HG02981 (cell line): Measurements from ENCODE around the gene GNG10.
"Not testable (repeated sequence)": the region's sequence is repeated elsewhere in the genome, so short reads cannot be mapped to it uniquely, and the experiment has no call there.

ENCODE experiments used
- ATAC-seq: cut with Tn5 transposase; IDR thresholded peaks from one replicate; pipeline ENCODE4 v1.9.1; 2021; ENCODE audit warnings: mild to moderate bottlenecking, moderate library complexity; ENCODE audit not compliant: unreplicated experiment

The GNG10 gene

GRCh38 chr9:111661150-111661801 lies at the start of gene GNG10:
TSS of gene GNG10 (plus strand) at chr9:111661605. CDS start at chr9:111661635, 30 bp downstream.
- peak; percentile 82 for ATAC-seq

- ATAC-seq, result no peak
Measured at GRCh38 chr9:111613436-111614040, 47.9 kb upstream of the GNG10 start.

GRCh38 chr9:111615928-111616327 lies 45.5 kb upstream of the GNG10 start:
- no peak for ATAC-seq

GRCh38 chr9:111617349-111617748 lies 44.1 kb upstream of the GNG10 start:
- not testable (repeated sequence) for ATAC-seq

GRCh38 chr9:111621895-111622480 lies 39.4 kb upstream of the GNG10 start:
- ATAC-seq, result peak; percentile 78

- ATAC-seq, result no peak
Measured at GRCh38 chr9:111622626-111623025, 38.8 kb upstream of the GNG10 start.

GRCh38 chr9:111627260-111627963 lies 34.0 kb upstream of the GNG10 start:
- no peak for ATAC-seq

- ATAC-seq, result no peak
Measured at GRCh38 chr9:111628411-111628810, 33.0 kb upstream of the GNG10 start.

- ATAC-seq, result peak; percentile 9
Measured at GRCh38 chr9:111630182-111630963, 31.0 kb upstream of the GNG10 start.

GRCh38 chr9:111630964-111631213 lies 30.5 kb upstream of the GNG10 start:
- no peak for ATAC-seq

- ATAC-seq, result peak; percentile 97
Measured at GRCh38 chr9:111631214-111631971, 30.0 kb upstream of the GNG10 start, which contains the start of gene DNAJC25. TSS of gene DNAJC25 (plus strand) at chr9:111631334. CDS start at chr9:111631408, 74 bp downstream.

GRCh38 chr9:111632060-111632459 lies 29.3 kb upstream of the GNG10 start:
- ATAC-seq, result no peak

GRCh38 chr9:111632695-111633388 lies 28.6 kb upstream of the GNG10 start:
- no peak for ATAC-seq

- ATAC-seq, result no peak
Measured at GRCh38 chr9:111633389-111633736, 28.0 kb upstream of the GNG10 start.

- no peak for ATAC-seq
Measured at GRCh38 chr9:111634860-111635259, 26.5 kb upstream of the GNG10 start.

GRCh38 chr9:111637421-111637950 lies 23.9 kb upstream of the GNG10 start:
- no peak for ATAC-seq

GRCh38 chr9:111644195-111644772 lies 17.1 kb upstream of the GNG10 start:
- no peak for ATAC-seq

GRCh38 chr9:111645806-111646205 lies 15.6 kb upstream of the GNG10 start:
- ATAC-seq, result no peak

- no peak for ATAC-seq
Measured at GRCh38 chr9:111646417-111646816, 15.0 kb upstream of the GNG10 start.
